GM10266 (cell line): ENCODE results near the gene NEK7.

Experiments
- DNase-seq: peaks from one replicate; pipeline ENCODE4 v3.0.0; 2012; ENCODE audit errors: extremely low spot score
- TF ChIP-seq, protein P1 (sequence below): IDR thresholded peaks from 2 replicates; pipeline ENCODE4 v1.5.1; 2012; ENCODE audit warnings: mild to moderate bottlenecking, low read depth; ENCODE audit not compliant: control insufficient read depth, insufficient read depth; ENCODE audit errors: missing control alignments

The NEK7 gene

GRCh38 chr1:198156111-198156744 lies 570 bp upstream of the NEK7 start:
- TF ChIP-seq, protein P1, sequence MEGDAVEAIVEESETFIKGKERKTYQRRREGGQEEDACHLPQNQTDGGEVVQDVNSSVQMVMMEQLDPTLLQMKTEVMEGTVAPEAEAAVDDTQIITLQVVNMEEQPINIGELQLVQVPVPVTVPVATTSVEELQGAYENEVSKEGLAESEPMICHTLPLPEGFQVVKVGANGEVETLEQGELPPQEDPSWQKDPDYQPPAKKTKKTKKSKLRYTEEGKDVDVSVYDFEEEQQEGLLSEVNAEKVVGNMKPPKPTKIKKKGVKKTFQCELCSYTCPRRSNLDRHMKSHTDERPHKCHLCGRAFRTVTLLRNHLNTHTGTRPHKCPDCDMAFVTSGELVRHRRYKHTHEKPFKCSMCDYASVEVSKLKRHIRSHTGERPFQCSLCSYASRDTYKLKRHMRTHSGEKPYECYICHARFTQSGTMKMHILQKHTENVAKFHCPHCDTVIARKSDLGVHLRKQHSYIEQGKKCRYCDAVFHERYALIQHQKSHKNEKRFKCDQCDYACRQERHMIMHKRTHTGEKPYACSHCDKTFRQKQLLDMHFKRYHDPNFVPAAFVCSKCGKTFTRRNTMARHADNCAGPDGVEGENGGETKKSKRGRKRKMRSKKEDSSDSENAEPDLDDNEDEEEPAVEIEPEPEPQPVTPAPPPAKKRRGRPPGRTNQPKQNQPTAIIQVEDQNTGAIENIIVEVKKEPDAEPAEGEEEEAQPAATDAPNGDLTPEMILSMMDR: peak; percentile 78
- DNase-seq: peak; percentile 77

DNA sequence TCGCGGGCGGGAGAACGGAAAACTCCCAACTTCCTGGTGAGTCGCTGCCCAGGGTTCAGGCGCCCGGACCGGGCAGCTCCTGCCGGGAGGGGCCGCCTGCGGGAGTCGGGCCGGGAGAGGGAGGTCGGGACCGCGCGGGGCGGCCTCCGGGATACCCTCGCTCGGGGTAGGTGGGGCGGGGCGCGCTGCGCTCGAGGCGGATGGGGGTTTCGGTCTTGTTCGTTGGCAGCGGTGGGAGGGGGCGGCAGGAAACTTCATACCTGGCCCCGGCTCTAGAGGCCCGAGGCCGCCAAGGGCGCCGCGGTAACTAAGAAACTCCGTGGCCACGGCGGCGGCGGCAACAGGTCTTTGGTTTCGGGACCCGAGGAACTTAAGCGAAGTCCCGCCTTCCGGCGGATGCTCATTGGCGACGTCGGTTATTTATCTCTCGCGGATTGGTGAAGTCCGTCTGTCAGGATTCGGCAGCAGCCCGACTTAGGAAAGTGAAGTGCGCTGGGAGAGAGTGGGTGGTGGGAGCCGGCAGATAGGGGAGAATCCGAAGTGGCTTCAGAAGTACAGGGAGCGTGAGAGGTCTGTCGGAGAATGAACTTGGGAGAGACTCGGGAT lies 546 bp downstream of the NEK7 start:
- peak; percentile 85 for DNase-seq
- TF ChIP-seq, protein P1: no peak

- DNase-seq: peak; percentile 29
- TF ChIP-seq, protein P1: no peak
Observed at GRCh38 chr1:198157847-198158725, 1.3 kb downstream of the NEK7 start.

GRCh38 chr1:198158735-198159589 lies 2.2 kb downstream of the NEK7 start:
- TF ChIP-seq, protein P1: no peak
- DNase-seq: peak; percentile 89

DNA sequence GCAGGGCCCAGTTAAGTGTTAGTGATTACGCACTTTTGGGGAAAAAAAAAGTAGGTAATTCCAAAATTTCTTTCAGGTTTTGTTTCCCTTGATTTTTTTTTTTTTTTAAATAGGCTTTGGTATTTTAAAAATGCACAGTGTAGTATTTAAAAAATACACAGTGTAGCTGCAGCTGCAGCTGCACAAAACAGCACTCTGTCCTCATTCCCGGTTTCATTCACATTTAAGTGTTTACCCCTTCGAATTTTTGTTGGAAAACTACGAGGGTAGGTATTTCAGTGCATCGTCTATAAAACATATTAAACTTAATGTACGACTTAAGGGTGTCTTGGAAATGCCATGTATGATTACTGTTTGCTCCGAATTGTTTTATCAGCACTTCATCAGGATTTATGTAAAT lies 3.4 kb downstream of the NEK7 start:
- TF ChIP-seq, protein P1: no peak
- DNase-seq: no peak

DNA sequence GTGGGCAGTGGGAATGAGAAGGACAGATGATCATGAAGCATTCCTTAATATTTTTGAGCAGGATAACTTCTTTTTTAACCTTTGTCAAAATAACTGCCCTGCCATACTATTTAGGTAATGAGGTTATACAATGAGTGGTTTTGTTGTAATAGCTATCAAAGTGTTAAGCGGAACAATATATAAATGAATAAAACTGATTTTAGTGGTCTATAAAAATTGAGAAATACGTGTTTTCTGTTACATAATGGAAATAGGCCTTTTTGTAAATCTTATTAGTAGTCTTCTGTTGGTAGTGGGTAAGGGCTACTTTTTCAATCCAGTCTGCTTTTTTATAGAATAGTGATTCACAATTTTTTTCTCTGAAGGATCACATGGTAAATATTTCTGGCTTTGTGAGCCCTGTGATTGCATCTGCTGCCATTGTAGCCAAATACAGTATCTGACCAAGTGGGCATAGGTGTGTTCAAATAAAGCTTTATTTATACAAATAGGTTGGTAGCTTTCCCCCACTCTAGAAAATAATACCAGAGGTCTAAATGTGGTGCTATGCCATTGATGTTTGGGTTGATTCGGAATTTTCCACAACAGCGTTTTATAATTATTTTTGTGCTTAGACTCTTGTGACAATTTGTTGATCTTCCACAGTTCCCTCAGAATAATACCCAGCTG lies 4.3 kb downstream of the NEK7 start:
- TF ChIP-seq, protein P1: no peak
- no peak for DNase-seq
